T-helper 1 cell treated with Interleukin-12 subunit alpha and Interleukin-12 subunit beta and Interleukin-4 antibody, amounts not matched to agents 30 ng/mL and 1 ng/mL, for 36 hours (primary cell): Measurements from ENCODE around the gene GAS2L3. TPM values are rescaled to one million over a fixed set of nuclear protein-coding genes. Genes with fewer than 3 reads are reported as not detected.
"Not testable (repeated sequence)": the region's sequence is repeated elsewhere in the genome, so short reads cannot be mapped to it uniquely, and the experiment has no call there.

Source experiments
- intact Hi-C: fragments of 100-400 bp; cut with micrococcal nuclease; formaldehyde crosslinking; loops from one replicate; pipeline ENCODE4 v1.15.1; 2024
- total RNA-seq: library from RNA; stranded (reverse); gene quantifications from 2 replicates; pipeline ENCODE4 v1.2.3, GENCODE V29; 2022

Gene GAS2L3
- total RNA-seq, 1 donor from 2014 or later = 4.2 TPM

GRCh38 chr12:100574187-100575074 is 947 bp downstream of the GAS2L3 start:
- intact Hi-C loops = loop anchor here (1.0 kb wide), 1 partner anchor 705 kb away; no protein-coding TSS in a partner anchor

GRCh38 chr12:100576331-100577036 is 3.0 kb downstream of the GAS2L3 start:
- intact Hi-C loops = no loop called here

DNA sequence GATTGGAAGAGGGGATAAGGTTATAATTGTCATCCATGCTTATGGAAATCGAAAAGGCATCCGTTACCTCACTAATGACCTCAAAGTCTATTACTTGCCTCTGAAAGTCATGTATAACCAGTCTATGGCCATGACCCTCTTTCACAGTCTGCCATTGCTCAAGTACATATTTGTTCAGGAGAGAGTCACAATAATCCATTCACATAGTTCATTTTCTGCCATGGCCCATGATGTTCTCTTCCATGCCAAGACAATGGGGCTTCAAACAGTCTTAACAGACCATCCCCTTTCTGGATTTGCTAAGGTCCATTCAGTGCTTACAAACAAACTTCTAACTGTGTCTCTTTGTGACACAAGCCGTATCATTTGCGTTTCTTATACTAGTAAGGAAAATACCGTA is 5.4 kb downstream of the GAS2L3 start:
- intact Hi-C loops = no loop called here

DNA sequence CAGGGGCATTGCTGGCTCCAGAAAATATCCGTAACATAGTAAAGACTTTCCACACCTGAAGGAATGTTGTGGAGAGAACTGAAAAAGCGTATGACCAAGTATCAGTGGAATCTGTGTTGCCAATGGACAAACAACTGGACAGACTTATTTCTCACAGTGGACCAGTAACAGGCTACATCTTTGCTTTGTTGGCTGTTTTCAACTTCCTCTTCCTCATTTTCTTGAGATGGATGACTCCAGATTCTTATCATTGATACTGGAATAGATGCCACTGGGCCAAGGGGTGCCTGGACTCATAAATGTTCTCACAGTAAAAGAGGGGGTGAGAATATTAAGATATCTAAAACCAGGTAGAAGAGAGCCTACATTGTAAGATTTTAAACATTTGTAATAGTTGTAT is 6.4 kb downstream of the GAS2L3 start:
- intact Hi-C loops = no loop called here

DNA sequence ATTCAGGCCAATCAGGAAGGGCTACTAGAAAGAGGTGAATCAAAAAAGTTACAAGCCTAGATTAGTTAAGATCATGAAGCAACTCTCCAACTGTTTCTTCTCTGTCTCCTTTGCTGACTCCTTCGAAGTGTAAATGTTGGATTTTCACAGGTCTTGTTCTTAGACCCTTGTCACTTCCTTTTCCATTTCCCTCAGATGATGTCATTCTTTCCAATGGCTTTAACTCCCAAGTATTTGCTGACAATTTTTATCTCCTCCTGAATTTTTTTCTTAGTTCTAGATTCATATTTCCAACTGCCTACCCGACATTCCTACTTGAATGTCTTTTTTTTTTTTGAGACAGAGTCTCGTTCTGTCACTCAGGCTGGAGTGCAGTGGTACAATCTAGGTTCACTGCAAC is 10.8 kb downstream of the GAS2L3 start:
- intact Hi-C loops = no loop called here

GRCh38 chr12:100591979-100592378 is 18.5 kb downstream of the GAS2L3 start:
- intact Hi-C loops = no loop called here

DNA sequence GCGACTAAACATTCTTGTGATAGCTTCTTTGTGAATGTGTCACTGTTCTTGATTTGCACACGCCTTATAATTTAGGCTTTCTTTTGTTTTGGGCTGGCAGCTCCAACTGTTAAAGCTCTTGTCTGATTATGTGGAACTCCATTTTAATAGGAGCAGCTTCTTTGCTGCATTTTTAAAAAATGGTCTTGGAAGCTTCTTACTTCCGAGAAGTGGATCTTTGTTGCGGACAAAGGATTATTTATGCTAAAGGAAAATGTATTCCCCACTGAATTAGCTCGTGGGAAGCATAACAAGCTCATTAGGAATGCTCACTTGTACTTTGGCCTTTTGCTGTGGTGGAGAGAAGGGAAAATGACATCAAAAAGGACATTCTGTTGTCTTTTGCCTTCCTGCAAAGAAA is 20.0 kb downstream of the GAS2L3 start:
- intact Hi-C loops = no loop called here

DNA sequence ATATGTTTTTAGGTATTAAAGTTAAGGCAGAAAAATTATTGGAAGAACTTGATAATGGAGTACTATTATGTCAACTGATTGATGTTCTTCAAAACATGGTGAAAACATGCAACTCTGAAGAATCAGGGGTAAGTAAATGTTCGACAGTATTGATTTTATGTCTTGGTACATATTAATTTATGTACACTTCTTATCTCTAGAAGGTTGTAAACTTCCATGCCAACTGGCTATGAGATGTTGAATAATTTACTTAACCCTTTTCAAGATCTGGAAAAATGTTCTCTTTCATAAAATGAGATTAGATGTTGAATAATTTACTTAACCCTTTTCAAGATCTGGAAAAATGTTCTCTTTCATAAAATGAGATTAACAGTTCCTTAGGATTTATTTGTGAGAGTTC is 28.1 kb downstream of the GAS2L3 start:
- intact Hi-C loops = no loop called here

GRCh38 chr12:100602997-100603396 is 29.5 kb downstream of the GAS2L3 start:
- intact Hi-C loops = not testable (repeated sequence)

DNA sequence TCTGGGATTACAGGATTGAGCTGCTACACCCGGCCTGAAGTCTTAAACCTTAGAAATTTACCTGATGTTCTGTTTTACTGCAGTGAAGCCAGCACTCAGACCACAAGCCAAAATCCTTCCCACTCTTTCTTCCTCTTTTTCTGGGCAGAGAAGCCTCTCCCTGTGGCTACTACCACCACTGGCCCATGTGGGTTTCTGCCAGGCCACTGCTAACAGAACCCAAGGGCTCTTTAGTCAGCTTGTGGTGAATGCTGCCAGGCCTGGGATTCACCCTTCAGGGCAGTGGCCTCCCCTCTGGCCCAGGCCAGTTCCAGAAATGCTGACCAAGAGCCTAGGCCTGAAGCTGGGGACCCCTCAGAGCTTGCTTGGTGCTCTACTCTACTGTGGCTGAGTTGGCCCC is 35.3 kb downstream of the GAS2L3 start:
- intact Hi-C loops = no loop called here

DNA sequence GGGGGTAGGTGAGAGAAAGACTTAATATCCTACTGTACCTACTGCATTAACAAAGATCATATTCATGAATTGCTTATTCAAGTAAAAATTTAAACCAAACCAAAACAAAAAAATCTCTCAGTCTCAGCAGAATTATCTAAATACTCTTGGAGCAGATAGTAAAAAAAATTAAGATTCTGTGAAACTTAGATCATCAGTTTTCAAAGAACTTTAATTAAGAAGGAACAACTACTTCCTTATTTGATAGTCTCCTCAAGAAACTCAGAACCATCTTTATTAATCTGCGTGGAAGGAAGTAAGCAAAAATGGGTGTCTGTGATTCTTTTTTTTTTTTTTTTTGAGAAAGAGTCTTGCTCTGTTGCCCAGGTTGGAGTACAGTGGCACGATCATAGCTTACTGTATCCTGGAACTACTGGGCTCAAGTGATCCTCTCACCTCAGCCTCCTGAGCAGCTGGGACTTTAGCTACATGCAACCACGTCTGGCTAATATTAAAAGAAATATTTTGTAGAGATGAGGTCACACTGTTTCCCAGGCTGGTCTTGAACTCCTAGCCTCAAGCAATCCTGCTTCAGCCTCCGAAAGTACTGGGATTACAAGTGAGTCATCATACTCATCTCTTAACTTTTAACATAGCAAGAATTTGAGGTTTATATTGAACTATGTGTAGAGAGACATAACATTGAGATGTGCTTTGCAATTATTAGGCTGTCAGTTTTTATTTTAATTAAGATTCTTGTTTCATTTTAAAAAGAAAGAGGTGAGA is 37.4 kb downstream of the GAS2L3 start:
- intact Hi-C loops = no loop called here

GRCh38 chr12:100612606-100613005 is 39.1 kb downstream of the GAS2L3 start:
- intact Hi-C loops = no loop called here

GRCh38 chr12:100624571-100624970 is 51.1 kb downstream of the GAS2L3 start:
- intact Hi-C loops = no loop called here

- intact Hi-C loops = no loop called here
Measured at GRCh38 chr12:100632445-100632892, 59.0 kb downstream of the GAS2L3 start.

- intact Hi-C loops = not testable (repeated sequence)
Measured at GRCh38 chr12:100633082-100633785, 59.8 kb downstream of the GAS2L3 start.

DNA sequence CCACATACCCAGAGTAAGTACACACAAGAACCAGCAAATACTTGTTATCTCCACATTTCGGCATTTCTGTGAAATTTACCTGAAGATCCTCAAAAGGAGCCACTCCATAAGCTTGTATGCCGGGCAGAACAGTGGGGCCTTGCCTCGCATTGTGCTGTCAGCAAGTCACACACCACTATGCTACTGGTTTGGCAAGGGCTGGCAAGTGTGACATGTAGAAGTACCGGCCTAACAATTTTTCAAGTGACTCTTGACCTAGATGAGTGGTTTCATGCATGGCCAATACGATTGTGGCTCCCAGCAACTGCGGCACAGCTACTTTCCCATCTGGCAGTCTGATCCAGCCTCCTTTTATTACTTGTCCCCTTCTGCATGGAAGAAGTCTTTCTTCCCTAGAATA is 69.8 kb downstream of the GAS2L3 start:
- intact Hi-C loops = no loop called here

DNA sequence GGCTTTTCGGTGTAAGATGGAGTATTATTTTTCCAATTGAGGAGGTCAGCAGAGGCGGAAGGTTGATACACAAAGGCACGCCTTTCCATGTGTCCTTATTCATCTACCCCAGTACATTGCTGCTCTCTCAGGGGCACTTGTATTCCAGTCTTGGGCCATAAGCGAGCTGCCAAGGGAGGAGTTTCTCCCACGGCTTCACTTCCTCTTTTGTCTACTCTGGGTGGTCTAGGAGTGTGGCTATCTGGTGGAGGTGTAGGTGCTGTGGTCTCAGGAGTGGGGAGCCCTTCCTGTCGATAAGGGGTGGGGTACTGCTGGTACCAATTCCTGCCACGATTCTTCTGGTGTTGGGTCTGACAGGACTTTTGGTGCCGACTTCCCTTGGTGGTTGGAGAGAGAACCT is 73.4 kb downstream of the GAS2L3 start:
- intact Hi-C loops = no loop called here

DNA sequence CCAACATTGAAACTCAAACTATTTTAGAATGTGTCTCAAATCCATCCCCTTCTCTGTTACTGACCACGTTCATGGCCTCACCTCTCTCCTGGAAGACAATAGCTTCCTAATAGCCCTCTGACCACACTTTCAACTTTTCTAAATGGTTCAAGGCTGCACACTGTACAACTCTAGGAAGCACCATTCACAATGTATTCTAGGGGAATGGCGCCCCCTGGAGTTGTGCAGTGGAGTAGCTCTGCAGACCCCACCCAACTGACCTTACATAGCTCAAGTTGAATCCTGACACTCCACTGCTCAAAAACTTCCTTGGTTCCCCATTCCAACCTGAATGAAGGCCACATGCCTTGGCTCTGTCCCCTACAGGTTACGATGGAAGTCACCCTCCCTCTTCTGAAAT is 77.6 kb downstream of the GAS2L3 start:
- intact Hi-C loops = no loop called here

DNA sequence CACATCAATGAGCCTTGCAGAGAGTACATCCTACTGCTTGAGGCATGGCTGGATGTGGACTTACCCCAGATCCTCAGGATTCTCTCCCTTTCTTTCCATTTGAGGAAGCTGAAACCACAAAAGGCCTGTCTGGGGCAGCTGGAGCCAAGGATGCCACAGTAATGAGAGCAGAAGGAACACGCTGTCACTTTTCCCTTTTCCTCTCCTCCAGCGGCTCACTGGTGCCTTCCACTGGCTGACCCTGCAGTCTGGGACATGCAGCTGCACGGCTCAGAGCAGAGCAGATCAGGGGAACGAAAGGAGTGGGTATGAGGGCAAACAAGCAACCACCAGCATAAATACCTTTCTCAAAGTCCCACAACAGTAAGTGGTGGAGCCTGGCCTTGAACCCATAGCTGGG is 78.2 kb downstream of the GAS2L3 start:
- intact Hi-C loops = no loop called here

DNA sequence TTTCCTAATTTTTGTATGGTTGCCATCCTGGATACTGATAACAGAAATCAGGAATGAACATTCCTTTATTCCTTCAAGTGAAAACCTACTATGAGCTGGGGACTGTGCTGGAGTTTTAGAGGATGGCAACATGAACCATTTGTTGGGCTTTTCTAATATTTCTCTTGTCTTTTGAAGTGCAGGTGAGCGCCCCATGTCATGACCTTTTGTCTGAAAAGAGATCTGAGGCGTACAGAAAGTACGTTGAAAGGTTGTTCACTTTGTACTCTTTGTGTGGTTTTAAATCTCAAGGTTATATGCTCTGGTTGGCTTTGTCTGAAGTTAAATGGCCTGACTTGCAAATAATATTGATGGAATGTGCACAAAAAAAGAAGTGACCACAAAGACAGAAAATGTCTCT is 79.0 kb downstream of the GAS2L3 start:
- intact Hi-C loops = no loop called here

GRCh38 chr12:100656141-100656540 is 82.7 kb downstream of the GAS2L3 start:
- intact Hi-C loops = no loop called here
